Activated naive CD8-positive, alpha-beta T cell (primary cell): ENCODE results near the gene SLC14A1.

Source experiments
- H3K27ac Mint-ChIP-seq: one replicate; pipeline ENCODE4 v1.8.0; 2021; ENCODE audit warnings: mixed read lengths
- H3K27me3 Mint-ChIP-seq: one replicate; pipeline ENCODE4 v1.8.0; 2021; ENCODE audit warnings: mixed read lengths
- H3K36me3 Mint-ChIP-seq: one replicate; pipeline ENCODE4 v1.8.0; 2021; ENCODE audit warnings: mixed read lengths
- H3K4me1 Mint-ChIP-seq: one replicate; pipeline ENCODE4 v1.8.0; 2021; ENCODE audit warnings: low read depth, mixed read lengths
- H3K4me3 Mint-ChIP-seq: one replicate; pipeline ENCODE4 v1.8.0; 2021; ENCODE audit warnings: mild to moderate bottlenecking, mixed read lengths
- H3K9me3 Mint-ChIP-seq: one replicate; pipeline ENCODE4 v1.8.0; 2021; ENCODE audit warnings: low read depth, mixed read lengths

SLC14A1 gene

DNA sequence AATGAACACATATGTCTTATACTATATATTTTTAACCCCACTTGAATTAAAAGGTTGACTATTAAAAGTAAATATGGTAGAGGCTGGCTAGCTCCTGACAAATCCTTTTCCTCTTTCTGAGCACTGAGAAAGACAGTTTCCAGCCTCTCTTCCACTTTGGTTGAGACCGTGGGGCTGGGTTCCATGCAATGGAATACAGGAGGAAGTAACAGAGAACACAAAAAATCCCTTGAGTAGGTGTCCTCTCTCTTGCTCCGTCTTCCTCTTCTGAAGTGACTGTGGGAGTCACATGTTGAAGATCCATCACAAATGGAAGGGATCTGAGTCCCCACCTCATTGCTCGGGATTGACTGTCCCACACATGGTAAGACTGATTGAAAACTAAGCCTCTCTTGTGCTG, 64.9 kb downstream of the SLC14A1 start:
- Mint-ChIP-seq H3K27ac (no peak overlapping the region), H3K27me3 (no peaks in the 10 kb centered on the region), H3K9me3 (peaks cover 4% of the 10 kb centered on the region), H3K4me1 (peaks cover 2% of the 10 kb centered on the region), H3K4me3 (no peak overlapping the region), H3K36me3 (no peaks in the 10 kb centered on the region)

GRCh38 chr18:45792506-45793263, 68.7 kb downstream of the SLC14A1 start:
- Mint-ChIP-seq H3K4me1 (no peaks in the 10 kb centered on the region), H3K4me3 (no peak overlapping the region), H3K36me3 (no peaks in the 10 kb centered on the region), H3K9me3 (peaks cover 4% of the 10 kb centered on the region), H3K27ac (no peak overlapping the region), H3K27me3 (no peaks in the 10 kb centered on the region)

GRCh38 chr18:45793264-45793965, 69.4 kb downstream of the SLC14A1 start:
- Mint-ChIP-seq H3K4me1 (no peaks in the 10 kb centered on the region), H3K27me3 (no peaks in the 10 kb centered on the region), H3K27ac (no peak overlapping the region), H3K36me3 (no peaks in the 10 kb centered on the region), H3K4me3 (no peak overlapping the region), H3K9me3 (peaks cover 4% of the 10 kb centered on the region)

GRCh38 chr18:45801416-45802004, 77.5 kb downstream of the SLC14A1 start:
- H3K4me3 Mint-ChIP-seq: no peak overlapping the region
- H3K9me3 Mint-ChIP-seq: peaks cover 5% of the 10 kb centered on the region
- H3K36me3 Mint-ChIP-seq: peaks cover 13% of the 10 kb centered on the region
- H3K27me3 Mint-ChIP-seq: peaks cover 4% of the 10 kb centered on the region
- no peak overlapping the region for H3K27ac Mint-ChIP-seq
- peaks cover 3% of the 10 kb centered on the region for H3K4me1 Mint-ChIP-seq
